ENCODE measurements around the gene NAA80. TPM values are rescaled to one million over a fixed set of nuclear protein-coding genes. Genes with fewer than 3 reads are reported as not detected.

NAA80 gene
- total RNA-seq, 1 experiment from 2014 or later = 6.0 TPM

- Histone ChIP-seq H3K4me2 (ENCODE audit: insufficient read depth, insufficient read length, low read length) (no peak overlapping the region), H3K56ac (ENCODE audit: insufficient read length, low read depth, low read length) (no peak overlapping the region), H3K23me2 (ENCODE audit: insufficient read length, low read depth, low read length, poor library complexity, severe bottlenecking) (no peaks in the 10 kb centered on the region), H2BK20ac (ENCODE audit: low read depth, low read length, poor library complexity, severe bottlenecking) (no peak overlapping the region), H3K23ac (ENCODE audit: insufficient read length, low read depth, low read length) (no peak overlapping the region), H2BK15ac (ENCODE audit: low read depth, low read length) (no peak overlapping the region), H4K8ac (replicated peaks; ENCODE audit: insufficient read length, low read depth, low read length) (no peak overlapping the region), H2BK12ac (ENCODE audit: insufficient read length, low read depth, low read length) (no peak overlapping the region), H3K4me1 (ENCODE audit: insufficient read depth, low read length) (peaks cover 5% of the 10 kb centered on the region; the same call in 1 of the 2 replicates), H2AFZ (ENCODE audit: low read length) (no peak overlapping the region), H3K18ac (ENCODE audit: insufficient read length, low read depth, low read length) (no peak overlapping the region), H3K4ac (ENCODE audit: low read depth, low read length) (no peak overlapping the region), H3K27ac (ENCODE audit: insufficient read length, low read depth, low read length) (no peak overlapping the region), H3K14ac (ENCODE audit: insufficient read depth, low read length) (no peak overlapping the region), H3K79me2 (ENCODE audit: insufficient read depth, low read length) (no peaks in the 10 kb centered on the region), H3K79me1 (ENCODE audit: insufficient read depth, low read depth, low read length, poor library complexity, severe bottlenecking) (no peaks in the 10 kb centered on the region), H2AK5ac (ENCODE audit: insufficient read length, low read length) (no peak overlapping the region), H2BK120ac (ENCODE audit: low read depth, low read length, poor library complexity, severe bottlenecking) (no peak overlapping the region), H3T11ph (ENCODE audit: low read length) (no peak overlapping the region), H4K91ac (ENCODE audit: insufficient read length, low read depth, low read length) (no peak overlapping the region), H3K9me3 (ENCODE audit: control insufficient read depth, low read depth, low read length) (no peaks in the 10 kb centered on the region), H3K27me3 (ENCODE audit: insufficient read depth, low read length) (no peaks in the 10 kb centered on the region), H4K20me1 (ENCODE audit: control insufficient read depth, insufficient read depth, insufficient read length) (no peaks in the 10 kb centered on the region), H2BK5ac (ENCODE audit: insufficient read length, low read length) (no peak overlapping the region), H3K9ac (ENCODE audit: extremely low read depth, insufficient read length, low read length) (no peak overlapping the region), H4K5ac (ENCODE audit: insufficient read length, low read depth, low read length) (no peak overlapping the region)
- Mint-ChIP-seq H3K27me3 (ENCODE audit: low read depth) (peaks cover 5% of the 10 kb centered on the region), H3K4me1 (peaks cover 48 to 66% of the 10 kb centered on the region in 2 experiments), H3K4me3 (no peak overlapping the region), H3K36me3 (ENCODE audit: insufficient read depth in 1 of 3, low read depth in 3 of 3) (no peaks in the 10 kb centered on the region), H3K9me3 (no peaks in the 10 kb centered on the region), H3K27ac (no peak overlapping the region)
- no peak for DNase-seq
- no peak for TF ChIP-seq CTCF (conservative IDR thresholded peaks at IDR 0.05)
- WGBS (ENCODE audit: extremely low coverage, insufficient read length, low lambda C conversion rate) = no CpG with 5 or more reads among the region's 7 CpGs
Observed at GRCh38 chr3:50266836-50267235, 32.4 kb downstream of the NAA80 start.

All from H9 (cell line).